Measurements from ENCODE around the gene IRX3.

Gene IRX3

GRCh38 chr16:54290833-54291655 lies 4.5 kb upstream of the IRX3 start:
- no peak for DNase-seq (ENCODE audit: low read depth)

GRCh38 chr16:54289945-54290832 lies 3.6 kb upstream of the IRX3 start:
- DNase-seq (ENCODE audit: low read depth) = no peak

- DNase-seq (ENCODE audit: low read depth) = peak; percentile 5
Observed at GRCh38 chr16:54289242-54289944, 2.8 kb upstream of the IRX3 start.

GRCh38 chr16:54288835-54289241 lies 2.3 kb upstream of the IRX3 start:
- DNase-seq (ENCODE audit: low read depth) = no peak

- DNase-seq (ENCODE audit: low read depth) = no peak
Observed at GRCh38 chr16:54288030-54288834, 1.6 kb upstream of the IRX3 start.

- DNase-seq (ENCODE audit: low read depth) = no peak
Observed at GRCh38 chr16:54287131-54288029, 793 bp upstream of the IRX3 start.

- DNase-seq (ENCODE audit: low read depth) = peak; percentile 86
Observed at GRCh38 chr16:54286090-54286365, 559 bp downstream of the IRX3 start.

- peak; percentile 64 for DNase-seq (ENCODE audit: low read depth)
Observed at GRCh38 chr16:54285414-54286089, 1.0 kb downstream of the IRX3 start.

- DNase-seq (ENCODE audit: low read depth) = peak; percentile 31
Observed at GRCh38 chr16:54284931-54285413, 1.6 kb downstream of the IRX3 start.

GRCh38 chr16:54284319-54284930 lies 2.2 kb downstream of the IRX3 start:
- DNase-seq (ENCODE audit: low read depth) = peak; percentile 9

GRCh38 chr16:54283725-54284318 lies 2.8 kb downstream of the IRX3 start:
- no peak for DNase-seq (ENCODE audit: low read depth)

GRCh38 chr16:54282928-54283724 lies 3.5 kb downstream of the IRX3 start:
- DNase-seq (ENCODE audit: low read depth) = no peak

GRCh38 chr16:54282202-54282927 lies 4.2 kb downstream of the IRX3 start:
- DNase-seq (ENCODE audit: low read depth) = peak; percentile 13

- DNase-seq (ENCODE audit: low read depth) = no peak
Observed at GRCh38 chr16:54281535-54282201, 4.9 kb downstream of the IRX3 start.

- DNase-seq (ENCODE audit: low read depth) = peak; percentile 54
Observed at GRCh38 chr16:54280751-54281150, 5.8 kb downstream of the IRX3 start.

GRCh38 chr16:54277845-54278703 lies 8.5 kb downstream of the IRX3 start:
- DNase-seq (ENCODE audit: low read depth) = no peak

Data from iris pigment epithelial cell (primary cell).